ENCODE results near the gene ABCD1. TPM values are rescaled to one million over a fixed set of nuclear protein-coding genes. Genes with fewer than 3 reads are reported as not detected.
"Not testable (repeated sequence)": the region's sequence is repeated elsewhere in the genome, so short reads cannot be mapped to it uniquely, and the experiment has no call there.

The ABCD1 gene
- total RNA-seq, 1 donor from 2014 or later: 19.3 TPM

DNA sequence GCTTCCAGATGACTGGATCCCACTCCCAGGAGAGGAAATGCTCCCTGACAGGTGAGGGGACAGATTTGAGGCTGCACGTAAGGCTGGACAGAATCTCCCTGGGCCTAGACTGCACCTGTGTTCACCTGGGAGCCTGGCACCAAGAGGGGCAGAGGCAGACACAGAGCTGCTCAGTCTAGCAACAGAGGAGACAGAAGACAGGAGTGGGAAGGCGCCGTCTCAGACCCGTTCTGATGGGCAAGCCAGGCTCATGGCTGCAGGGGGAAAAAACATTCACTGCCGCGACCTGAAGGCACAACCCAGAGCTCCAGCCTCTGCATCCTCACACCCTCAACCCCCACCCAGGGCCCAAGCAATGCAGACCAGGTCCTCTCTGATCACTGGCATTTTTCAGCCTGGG is 17.2 kb upstream of the ABCD1 start:
- intact Hi-C loops (cut with micrococcal nuclease): no loop called here

DNA sequence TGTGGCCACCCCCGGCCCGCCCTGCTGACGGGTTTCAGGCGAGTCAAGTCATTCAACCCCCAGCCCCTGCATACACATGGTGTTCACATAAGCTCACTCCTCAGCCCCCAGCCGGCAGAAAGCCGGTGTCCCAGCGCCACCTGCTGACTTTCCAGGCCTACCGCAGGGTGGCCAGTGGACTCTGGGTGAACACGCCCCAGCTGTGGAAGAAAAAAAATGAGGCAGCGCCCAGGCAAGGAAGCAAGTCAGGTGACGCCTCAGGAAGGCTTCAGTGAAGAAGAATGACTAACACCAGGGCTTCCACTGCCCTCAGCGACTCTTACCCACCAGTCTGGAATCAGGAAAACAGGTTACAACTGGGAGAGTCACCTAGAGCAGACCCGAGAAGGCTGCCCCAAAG is 16.2 kb upstream of the ABCD1 start:
- intact Hi-C loops (cut with micrococcal nuclease): loop anchor here (1.0 kb wide), 1 partner anchor 39 kb away; no protein-coding TSS in a partner anchor

- intact Hi-C loops (cut with micrococcal nuclease): no loop called here
Measured at GRCh38 chrX:153709726-153710674, 14.7 kb upstream of the ABCD1 start.

- intact Hi-C loops (cut with micrococcal nuclease): no loop called here
Measured at GRCh38 chrX:153714256-153714655, 10.4 kb upstream of the ABCD1 start.

DNA sequence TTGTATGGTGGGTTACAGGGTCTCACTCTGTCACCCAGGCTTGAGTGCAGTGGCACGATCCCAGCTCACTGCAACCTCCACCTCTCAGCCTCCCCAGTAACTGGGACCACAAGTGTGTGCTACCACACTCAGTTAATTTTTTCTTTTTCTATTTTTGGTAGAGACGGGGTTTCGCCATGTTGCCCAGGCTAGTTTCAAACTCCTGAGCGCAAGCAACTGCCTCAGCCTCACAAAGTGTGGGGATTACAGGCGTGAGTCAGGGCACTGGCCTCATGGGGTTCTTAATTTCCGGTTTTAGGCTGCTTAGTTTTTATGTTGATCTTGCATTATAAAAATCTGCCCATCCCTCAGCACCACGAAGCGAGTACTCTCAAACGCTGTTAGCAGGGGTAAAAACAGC is 7.2 kb upstream of the ABCD1 start:
- intact Hi-C loops (cut with micrococcal nuclease): no loop called here

- intact Hi-C loops (cut with micrococcal nuclease): no loop called here
Measured at GRCh38 chrX:153719238-153719637, 5.4 kb upstream of the ABCD1 start.

GRCh38 chrX:153719701-153720100 is 5.0 kb upstream of the ABCD1 start:
- intact Hi-C loops (cut with micrococcal nuclease): loop anchor here (10.0 kb wide), 2 partner anchors 655 to 795 kb away; partner anchors contain the start of genes EMD, FAM3A and FLNA

GRCh38 chrX:153722704-153723350 is 1.8 kb upstream of the ABCD1 start:
- intact Hi-C loops (cut with micrococcal nuclease): loop anchor here (10.0 kb wide), 2 partner anchors 652 to 792 kb away; partner anchors contain the start of genes EMD, FAM3A and FLNA

DNA sequence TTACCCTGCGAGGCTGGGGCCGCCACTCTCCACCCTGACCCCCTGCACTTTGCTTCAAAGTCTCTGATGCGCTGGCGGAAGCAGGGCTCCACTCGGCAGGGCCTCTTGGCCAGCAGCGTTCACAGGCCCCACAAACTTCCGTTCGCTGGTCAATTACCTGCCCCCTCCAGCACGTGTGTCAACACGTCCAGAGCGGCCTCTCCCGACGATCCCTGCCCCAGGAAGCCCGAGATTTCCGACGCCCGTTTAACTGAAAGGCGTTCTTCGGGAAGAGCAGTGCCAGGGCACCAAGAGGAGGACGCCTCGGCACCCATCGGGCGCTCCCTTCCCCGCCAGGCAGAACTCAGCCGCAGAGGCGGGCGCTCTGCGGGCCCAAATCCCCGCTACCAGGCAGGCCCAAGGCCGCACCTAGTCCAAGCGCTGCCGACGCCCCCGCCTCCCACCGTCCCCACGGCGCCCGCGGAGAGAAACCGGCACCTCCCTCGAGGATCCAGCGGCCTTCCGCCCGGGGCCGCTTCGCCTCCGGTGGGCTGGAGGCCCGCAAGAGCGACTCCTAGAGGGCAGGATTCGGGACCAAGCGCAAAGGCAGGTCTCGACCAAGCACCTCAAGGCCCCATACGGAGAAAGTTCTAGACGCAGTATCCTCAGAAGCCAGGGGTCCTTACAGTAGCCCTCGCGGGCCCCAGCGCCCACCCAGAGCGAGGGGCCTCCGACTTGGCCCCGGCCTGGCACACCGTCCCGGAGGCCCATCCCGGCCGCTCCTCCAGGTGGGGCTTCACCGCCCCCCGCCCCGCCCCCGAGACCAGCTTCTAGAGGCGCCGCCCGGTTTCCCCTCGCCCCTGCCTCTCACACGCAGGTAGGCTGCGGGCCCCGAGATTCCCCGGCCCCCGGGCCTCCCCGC is 1.1 kb upstream of the ABCD1 start:
- intact Hi-C loops (cut with micrococcal nuclease): loop anchor here (1.0 to 10.0 kb wide), 11 partner anchors 36 to 893 kb away; partner anchors contain the start of genes CCNQ, CETN2, EMD and FAM3A

DNA sequence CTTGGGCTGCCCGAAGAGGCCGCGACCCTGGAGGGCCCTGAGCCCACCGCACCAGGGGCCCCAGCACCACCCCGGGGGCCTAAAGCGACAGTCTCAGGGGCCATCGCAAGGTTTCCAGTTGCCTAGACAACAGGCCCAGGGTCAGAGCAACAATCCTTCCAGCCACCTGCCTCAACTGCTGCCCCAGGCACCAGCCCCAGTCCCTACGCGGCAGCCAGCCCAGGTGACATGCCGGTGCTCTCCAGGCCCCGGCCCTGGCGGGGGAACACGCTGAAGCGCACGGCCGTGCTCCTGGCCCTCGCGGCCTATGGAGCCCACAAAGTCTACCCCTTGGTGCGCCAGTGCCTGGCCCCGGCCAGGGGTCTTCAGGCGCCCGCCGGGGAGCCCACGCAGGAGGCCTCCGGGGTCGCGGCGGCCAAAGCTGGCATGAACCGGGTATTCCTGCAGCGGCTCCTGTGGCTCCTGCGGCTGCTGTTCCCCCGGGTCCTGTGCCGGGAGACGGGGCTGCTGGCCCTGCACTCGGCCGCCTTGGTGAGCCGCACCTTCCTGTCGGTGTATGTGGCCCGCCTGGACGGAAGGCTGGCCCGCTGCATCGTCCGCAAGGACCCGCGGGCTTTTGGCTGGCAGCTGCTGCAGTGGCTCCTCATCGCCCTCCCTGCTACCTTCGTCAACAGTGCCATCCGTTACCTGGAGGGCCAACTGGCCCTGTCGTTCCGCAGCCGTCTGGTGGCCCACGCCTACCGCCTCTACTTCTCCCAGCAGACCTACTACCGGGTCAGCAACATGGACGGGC is 579 bp downstream of the ABCD1 start:
- intact Hi-C loops (cut with micrococcal nuclease): loop anchor here (2.0 to 10.0 kb wide), 3 partner anchors 650 to 894 kb away; partner anchors contain the start of genes CETN2, EMD, FAM3A and FLNA

DNA sequence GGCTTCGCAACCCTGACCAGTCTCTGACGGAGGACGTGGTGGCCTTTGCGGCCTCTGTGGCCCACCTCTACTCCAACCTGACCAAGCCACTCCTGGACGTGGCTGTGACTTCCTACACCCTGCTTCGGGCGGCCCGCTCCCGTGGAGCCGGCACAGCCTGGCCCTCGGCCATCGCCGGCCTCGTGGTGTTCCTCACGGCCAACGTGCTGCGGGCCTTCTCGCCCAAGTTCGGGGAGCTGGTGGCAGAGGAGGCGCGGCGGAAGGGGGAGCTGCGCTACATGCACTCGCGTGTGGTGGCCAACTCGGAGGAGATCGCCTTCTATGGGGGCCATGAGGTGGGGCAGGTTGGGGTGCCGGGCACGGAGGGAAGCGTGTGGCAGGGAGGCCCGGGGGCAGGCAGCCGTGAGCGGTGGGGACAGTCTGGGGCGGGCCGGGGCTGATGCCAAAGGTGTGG is 1.2 kb downstream of the ABCD1 start:
- intact Hi-C loops (cut with micrococcal nuclease): loop anchor here (2.0 to 10.0 kb wide), 3 partner anchors 649 to 895 kb away; partner anchors contain the start of genes CETN2, EMD, FAM3A and FLNA

DNA sequence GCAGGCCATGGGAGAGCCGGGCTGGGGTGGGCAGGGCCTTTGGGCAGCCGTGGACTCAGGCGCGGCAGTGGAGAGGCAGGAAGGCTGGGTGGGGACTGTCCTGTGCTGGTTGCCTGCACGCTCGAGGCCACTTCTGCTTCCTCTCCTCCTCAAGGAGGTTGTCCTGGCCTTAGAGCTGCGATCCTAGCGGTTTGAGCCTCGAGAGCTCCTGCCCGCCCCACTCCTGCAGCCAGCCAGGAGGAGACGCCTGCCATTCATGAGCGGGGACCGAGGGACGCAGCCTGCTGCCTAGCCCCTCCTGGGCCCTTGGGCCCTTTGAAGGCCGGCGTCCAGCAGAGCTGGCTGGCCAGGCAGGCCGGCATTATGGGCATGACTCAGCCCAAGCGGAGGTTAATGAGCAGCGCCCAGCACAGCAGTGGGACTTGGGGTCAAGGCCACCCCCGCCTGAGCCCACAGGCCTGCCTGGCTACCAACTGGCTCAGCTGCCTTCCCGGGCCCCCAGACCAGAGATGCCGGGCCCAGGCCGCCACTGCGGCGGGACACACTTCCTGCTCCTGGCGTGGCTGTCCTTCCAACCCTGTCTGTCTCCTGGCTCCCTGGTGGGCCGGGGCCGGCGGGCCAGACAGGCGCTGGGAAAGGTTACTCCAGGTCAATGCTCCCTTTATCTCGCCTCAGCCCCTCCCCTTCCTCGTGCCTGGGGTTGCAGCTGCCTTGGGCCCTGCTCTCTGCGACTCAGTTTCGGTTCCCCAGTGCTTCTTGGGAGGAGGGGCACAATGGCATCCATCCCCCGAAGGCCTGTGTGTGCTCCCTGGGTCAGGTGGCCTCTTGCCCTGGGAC is 1.8 kb downstream of the ABCD1 start:
- intact Hi-C loops (cut with micrococcal nuclease): loop anchor here (10.0 kb wide), 2 partner anchors 648 to 788 kb away; partner anchors contain the start of genes EMD, FAM3A and FLNA

- intact Hi-C loops (cut with micrococcal nuclease): loop anchor here (10.0 kb wide), 2 partner anchors 647 to 787 kb away; partner anchors contain the start of genes EMD, FAM3A and FLNA
Measured at GRCh38 chrX:153727123-153727931, 2.7 kb downstream of the ABCD1 start.

DNA sequence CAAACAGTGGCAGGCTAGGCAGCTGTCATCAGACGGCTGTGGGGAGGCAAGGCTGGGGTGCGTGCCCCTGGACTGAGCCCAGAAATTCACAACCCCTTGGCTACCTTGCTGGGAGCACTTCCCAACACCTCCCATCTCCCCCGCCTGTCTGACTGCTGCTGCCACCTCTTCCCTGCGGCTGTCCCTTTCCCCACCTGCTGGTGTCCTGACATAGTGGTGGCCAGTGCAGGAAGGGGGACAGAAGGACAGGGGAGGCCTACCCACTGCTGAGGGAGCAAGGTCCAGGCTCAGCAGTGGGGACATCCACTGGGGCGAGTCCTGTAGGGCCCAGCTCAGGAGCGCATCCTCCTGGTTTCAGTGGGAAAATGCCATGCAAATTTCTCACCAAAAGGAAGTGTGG is 3.4 kb downstream of the ABCD1 start:
- intact Hi-C loops (cut with micrococcal nuclease): loop anchor here (10.0 kb wide), 2 partner anchors 647 to 787 kb away; partner anchors contain the start of genes EMD, FAM3A and FLNA

DNA sequence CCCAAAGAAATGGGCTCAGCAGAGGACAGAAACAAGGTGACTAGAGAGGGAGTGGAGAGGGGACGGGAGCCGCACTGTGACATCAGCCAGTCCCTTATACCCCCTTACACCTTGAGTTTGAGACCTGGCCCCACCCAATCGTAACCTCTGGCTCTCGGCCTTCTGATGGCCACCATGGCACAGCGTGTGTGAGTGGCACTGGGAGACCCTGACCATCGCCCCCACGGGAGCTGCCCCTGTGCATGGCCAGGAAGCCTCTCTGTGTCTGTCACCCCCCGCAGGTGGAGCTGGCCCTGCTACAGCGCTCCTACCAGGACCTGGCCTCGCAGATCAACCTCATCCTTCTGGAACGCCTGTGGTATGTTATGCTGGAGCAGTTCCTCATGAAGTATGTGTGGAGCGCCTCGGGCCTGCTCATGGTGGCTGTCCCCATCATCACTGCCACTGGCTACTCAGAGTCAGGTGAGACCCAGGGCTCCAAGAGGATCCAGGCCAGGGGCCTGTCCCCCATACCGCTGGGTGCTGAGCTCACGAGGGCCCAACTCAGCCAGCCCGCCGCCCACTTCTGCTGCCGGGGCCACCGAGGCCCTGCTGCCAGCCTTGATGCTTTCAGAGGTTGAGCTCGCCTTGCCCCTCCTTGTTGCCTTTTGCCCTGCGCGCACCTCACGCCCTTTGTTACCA is 4.4 kb downstream of the ABCD1 start:
- intact Hi-C loops (cut with micrococcal nuclease): loop anchor here (10.0 kb wide), 2 partner anchors 646 to 786 kb away; partner anchors contain the start of genes EMD, FAM3A and FLNA

DNA sequence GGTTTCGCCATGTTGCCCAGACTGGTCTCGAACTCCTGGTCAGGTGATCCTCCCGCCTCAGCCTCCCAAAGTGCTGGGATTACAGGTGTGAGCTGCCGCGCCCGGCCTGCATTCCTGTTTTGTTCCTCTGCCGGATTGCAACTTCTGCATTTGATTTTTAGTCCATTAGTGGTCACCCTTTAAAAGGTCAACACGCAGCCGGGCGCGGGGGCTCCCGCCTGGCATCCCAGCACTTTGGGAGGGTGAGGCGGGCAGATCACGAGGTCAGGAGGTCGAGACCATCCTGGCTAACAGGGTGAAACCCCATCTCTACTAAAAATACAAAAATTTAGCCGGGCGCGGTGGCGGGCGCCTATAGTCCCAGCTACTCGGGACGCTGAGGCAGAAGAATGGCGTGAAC is 5.5 kb downstream of the ABCD1 start:
- intact Hi-C loops (cut with micrococcal nuclease): not testable (repeated sequence)
